Loucy (cell line): ENCODE data around the gene TMEM235.

Experiments
- EZH2phosphoT487 ChIP-seq: fragments of 200-600 bp; IDR thresholded peaks from 2 replicates; pipeline ENCODE4 v1.6.1; 2018; ENCODE audit warnings: antibody characterized with exemption, mild to moderate bottlenecking, moderate library complexity, borderline replicate concordance
- TF ChIP-seq, protein P1 (sequence below): fragments of 200-600 bp; sonication (generic); conservative IDR thresholded peaks from 2 replicates; pipeline ENCODE4 v1.5.1; 2014; ENCODE audit warnings: mild to moderate bottlenecking, antibody characterized with exemption, low read length

DNA sequence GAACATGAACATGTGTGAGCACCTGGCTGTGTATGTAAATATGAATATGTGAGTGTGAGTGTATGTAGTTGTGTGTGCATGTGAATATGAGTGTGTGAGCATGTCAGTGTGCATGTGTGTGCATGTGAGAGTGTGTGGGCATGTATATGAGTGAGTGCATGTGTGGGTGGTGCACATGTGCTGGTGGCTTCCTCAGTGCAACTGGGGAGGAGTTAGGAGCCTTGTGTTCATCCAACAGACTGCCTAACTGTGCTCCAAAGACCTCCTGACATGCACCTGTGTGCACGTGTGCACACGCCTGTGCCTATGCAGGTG, 1.4 kb downstream of the TMEM235 start:
- TF ChIP-seq, protein P1, sequence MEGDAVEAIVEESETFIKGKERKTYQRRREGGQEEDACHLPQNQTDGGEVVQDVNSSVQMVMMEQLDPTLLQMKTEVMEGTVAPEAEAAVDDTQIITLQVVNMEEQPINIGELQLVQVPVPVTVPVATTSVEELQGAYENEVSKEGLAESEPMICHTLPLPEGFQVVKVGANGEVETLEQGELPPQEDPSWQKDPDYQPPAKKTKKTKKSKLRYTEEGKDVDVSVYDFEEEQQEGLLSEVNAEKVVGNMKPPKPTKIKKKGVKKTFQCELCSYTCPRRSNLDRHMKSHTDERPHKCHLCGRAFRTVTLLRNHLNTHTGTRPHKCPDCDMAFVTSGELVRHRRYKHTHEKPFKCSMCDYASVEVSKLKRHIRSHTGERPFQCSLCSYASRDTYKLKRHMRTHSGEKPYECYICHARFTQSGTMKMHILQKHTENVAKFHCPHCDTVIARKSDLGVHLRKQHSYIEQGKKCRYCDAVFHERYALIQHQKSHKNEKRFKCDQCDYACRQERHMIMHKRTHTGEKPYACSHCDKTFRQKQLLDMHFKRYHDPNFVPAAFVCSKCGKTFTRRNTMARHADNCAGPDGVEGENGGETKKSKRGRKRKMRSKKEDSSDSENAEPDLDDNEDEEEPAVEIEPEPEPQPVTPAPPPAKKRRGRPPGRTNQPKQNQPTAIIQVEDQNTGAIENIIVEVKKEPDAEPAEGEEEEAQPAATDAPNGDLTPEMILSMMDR = no peak
- TF ChIP-seq EZH2phosphoT487 = no peak
